CMK (cell line): ENCODE results near the gene CMSS1.

Experiments
- DNase-seq: peaks from one replicate; pipeline ENCODE4 v3.0.0-alpha.2; 2010; ENCODE audit warnings: low read depth

The CMSS1 gene

GRCh38 chr3:99960123-99960878 is 142.6 kb downstream of the CMSS1 start:
- no peak for DNase-seq

GRCh38 chr3:99960941-99961340 is 143.3 kb downstream of the CMSS1 start:
- DNase-seq, result no peak

GRCh38 chr3:99961756-99962515 is 144.3 kb downstream of the CMSS1 start:
- DNase-seq, result no peak

- DNase-seq, result no peak
Measured at GRCh38 chr3:99962703-99963102, 145.0 kb downstream of the CMSS1 start.

GRCh38 chr3:99965077-99965476 is 147.4 kb downstream of the CMSS1 start:
- DNase-seq, result no peak

- DNase-seq, result no peak
Measured at GRCh38 chr3:99965681-99966408, 148.2 kb downstream of the CMSS1 start.

GRCh38 chr3:99966662-99967416 is 149.2 kb downstream of the CMSS1 start:
- DNase-seq, result no peak

GRCh38 chr3:99967796-99968195 is 150.1 kb downstream of the CMSS1 start:
- no peak for DNase-seq

- DNase-seq, result no peak
Measured at GRCh38 chr3:99969136-99969535, 151.5 kb downstream of the CMSS1 start.

GRCh38 chr3:99970198-99970597 is 152.5 kb downstream of the CMSS1 start:
- DNase-seq, result no peak

- DNase-seq, result no peak
Measured at GRCh38 chr3:99971761-99972160, 154.1 kb downstream of the CMSS1 start.

GRCh38 chr3:99972380-99973104 is 154.9 kb downstream of the CMSS1 start:
- no peak for DNase-seq

GRCh38 chr3:99974989-99975388 is 157.3 kb downstream of the CMSS1 start:
- DNase-seq, result no peak

- DNase-seq, result no peak
Measured at GRCh38 chr3:99976584-99976983, 158.9 kb downstream of the CMSS1 start.

GRCh38 chr3:99978221-99978620 is 160.6 kb downstream of the CMSS1 start:
- no peak for DNase-seq

GRCh38 chr3:99980606-99981005 is 162.9 kb downstream of the CMSS1 start:
- DNase-seq, result no peak

GRCh38 chr3:99981138-99981537 is 163.5 kb downstream of the CMSS1 start:
- DNase-seq, result no peak

- DNase-seq, result no peak
Measured at GRCh38 chr3:99982650-99983049, 165.0 kb downstream of the CMSS1 start.

GRCh38 chr3:99984139-99984538 is 166.5 kb downstream of the CMSS1 start:
- no peak for DNase-seq

GRCh38 chr3:99984668-99985067 is 167.0 kb downstream of the CMSS1 start:
- DNase-seq, result no peak

- no peak for DNase-seq
Measured at GRCh38 chr3:99990179-99990578, 172.5 kb downstream of the CMSS1 start.
